DND-41 (cell line): ENCODE measurements around the gene AOPEP.

Source experiments
- CTCF ChIP-seq: IDR thresholded peaks from 2 replicates; pipeline ENCODE4 v1.5.1; 2012; ENCODE audit warnings: borderline replicate concordance, low read length, moderate library complexity, mild to moderate bottlenecking; ENCODE audit not compliant: poor library complexity, severe bottlenecking; ENCODE audit errors: extremely low read depth
- EZH2 ChIP-seq: IDR thresholded peaks from 3 replicates; pipeline ENCODE4 v1.6.1; 2012; ENCODE audit warnings: borderline replicate concordance, low read depth, mild to moderate bottlenecking, moderate library complexity, low read length, inconsistent platforms; ENCODE audit not compliant: severe bottlenecking

GRCh38 chr9:95067897-95068296 is 341.4 kb downstream of the AOPEP start:
- TF ChIP-seq CTCF, result no peak
- TF ChIP-seq EZH2, result no peak
